Measurements from ENCODE around the gene AKIRIN2. TPM values are rescaled to one million over a fixed set of nuclear protein-coding genes. Genes with fewer than 3 reads are reported as not detected.

The AKIRIN2 gene
- 10 to 100 TPM; 60.8 to 66.5 (median 66.4) TPM for polyA plus RNA-seq (ENCODE audit: insufficient read length in 3 of 3)
- long read RNA-seq, donor 1, transcript AKIRIN2-201 (5 exons, 1,662 nt) = major isoform, 16 of 16 reads
- long read RNA-seq, donor 1, partial matches to known transcripts = 0 of 16 reads
- long read RNA-seq, donor 1, other reads (novel, unspliced or antisense) = 0 of 16 reads
- long read RNA-seq, donor 2, transcript AKIRIN2-201 (5 exons, 1,662 nt) = major isoform, 21 of 21 reads
- long read RNA-seq, donor 2, partial matches to known transcripts = 0 of 21 reads
- long read RNA-seq, donor 2, other reads (novel, unspliced or antisense) = 0 of 21 reads
- long read RNA-seq, donor 3, transcript AKIRIN2-201 (5 exons, 1,662 nt) = major isoform, 14 of 14 reads
- long read RNA-seq, donor 3, partial matches to known transcripts = 0 of 14 reads
- long read RNA-seq, donor 3, other reads (novel, unspliced or antisense) = 0 of 14 reads
- long read RNA-seq, donor 4, transcript AKIRIN2-201 (5 exons, 1,662 nt) = major isoform, 22 of 22 reads
- long read RNA-seq, donor 4, partial matches to known transcripts = 0 of 22 reads
- long read RNA-seq, donor 4, other reads (novel, unspliced or antisense) = 0 of 22 reads
- long read RNA-seq, donor 5, transcript AKIRIN2-201 (5 exons, 1,662 nt) = major isoform, 16 of 23 reads
- long read RNA-seq, donor 5, partial matches to known transcripts = 7 of 23 reads
- long read RNA-seq, donor 5, other reads (novel, unspliced or antisense) = 0 of 23 reads
- long read RNA-seq, donor 6, transcript AKIRIN2-201 (5 exons, 1,662 nt) = major isoform, 20 of 20 reads
- long read RNA-seq, donor 6, partial matches to known transcripts = 0 of 20 reads
- long read RNA-seq, donor 6, other reads (novel, unspliced or antisense) = 0 of 20 reads
- long read RNA-seq, donor 7, transcript AKIRIN2-201 (5 exons, 1,662 nt) = major isoform, 35 of 40 reads
- long read RNA-seq, donor 7, partial matches to known transcripts = 5 of 40 reads
- long read RNA-seq, donor 7, other reads (novel, unspliced or antisense) = 0 of 40 reads
- long read RNA-seq, donor 8, transcript AKIRIN2-201 (5 exons, 1,662 nt) = major isoform, 9 of 9 reads
- long read RNA-seq, donor 8, partial matches to known transcripts = 0 of 9 reads
- long read RNA-seq, donor 8, other reads (novel, unspliced or antisense) = 0 of 9 reads
- long read RNA-seq, donor 9, transcript AKIRIN2-201 (5 exons, 1,662 nt) = major isoform, 22 of 22 reads
- long read RNA-seq, donor 9, partial matches to known transcripts = 0 of 22 reads
- long read RNA-seq, donor 9, other reads (novel, unspliced or antisense) = 0 of 22 reads
- long read RNA-seq, donor 10, transcript AKIRIN2-201 (5 exons, 1,662 nt) = major isoform, 14 of 14 reads
- long read RNA-seq, donor 10, partial matches to known transcripts = 0 of 14 reads
- long read RNA-seq, donor 10, other reads (novel, unspliced or antisense) = 0 of 14 reads
- long read RNA-seq, donor 11, transcript AKIRIN2-201 (5 exons, 1,662 nt) = major isoform, 19 of 19 reads
- long read RNA-seq, donor 11, partial matches to known transcripts = 0 of 19 reads
- long read RNA-seq, donor 11, other reads (novel, unspliced or antisense) = 0 of 19 reads
- long read RNA-seq, donor 12, transcript AKIRIN2-201 (5 exons, 1,662 nt) = major isoform, 16 of 16 reads
- long read RNA-seq, donor 12, partial matches to known transcripts = 0 of 16 reads
- long read RNA-seq, donor 12, other reads (novel, unspliced or antisense) = 0 of 16 reads
- long read RNA-seq, donor 13, transcript AKIRIN2-201 (5 exons, 1,662 nt) = major isoform, 6 of 6 reads
- long read RNA-seq, donor 13, partial matches to known transcripts = 0 of 6 reads
- long read RNA-seq, donor 13, other reads (novel, unspliced or antisense) = 0 of 6 reads
- long read RNA-seq, donor 14, transcript AKIRIN2-201 (5 exons, 1,662 nt) = major isoform, 33 of 33 reads
- long read RNA-seq, donor 14, partial matches to known transcripts = 0 of 33 reads
- long read RNA-seq, donor 14, other reads (novel, unspliced or antisense) = 0 of 33 reads
- long read RNA-seq, donor 15, transcript AKIRIN2-201 (5 exons, 1,662 nt) = major isoform, 18 of 18 reads
- long read RNA-seq, donor 15, partial matches to known transcripts = 0 of 18 reads
- long read RNA-seq, donor 15, other reads (novel, unspliced or antisense) = 0 of 18 reads
- long read RNA-seq, donor 16, transcript AKIRIN2-201 (5 exons, 1,662 nt) = major isoform, 24 of 24 reads
- long read RNA-seq, donor 16, partial matches to known transcripts = 0 of 24 reads
- long read RNA-seq, donor 16, other reads (novel, unspliced or antisense) = 0 of 24 reads

DNA sequence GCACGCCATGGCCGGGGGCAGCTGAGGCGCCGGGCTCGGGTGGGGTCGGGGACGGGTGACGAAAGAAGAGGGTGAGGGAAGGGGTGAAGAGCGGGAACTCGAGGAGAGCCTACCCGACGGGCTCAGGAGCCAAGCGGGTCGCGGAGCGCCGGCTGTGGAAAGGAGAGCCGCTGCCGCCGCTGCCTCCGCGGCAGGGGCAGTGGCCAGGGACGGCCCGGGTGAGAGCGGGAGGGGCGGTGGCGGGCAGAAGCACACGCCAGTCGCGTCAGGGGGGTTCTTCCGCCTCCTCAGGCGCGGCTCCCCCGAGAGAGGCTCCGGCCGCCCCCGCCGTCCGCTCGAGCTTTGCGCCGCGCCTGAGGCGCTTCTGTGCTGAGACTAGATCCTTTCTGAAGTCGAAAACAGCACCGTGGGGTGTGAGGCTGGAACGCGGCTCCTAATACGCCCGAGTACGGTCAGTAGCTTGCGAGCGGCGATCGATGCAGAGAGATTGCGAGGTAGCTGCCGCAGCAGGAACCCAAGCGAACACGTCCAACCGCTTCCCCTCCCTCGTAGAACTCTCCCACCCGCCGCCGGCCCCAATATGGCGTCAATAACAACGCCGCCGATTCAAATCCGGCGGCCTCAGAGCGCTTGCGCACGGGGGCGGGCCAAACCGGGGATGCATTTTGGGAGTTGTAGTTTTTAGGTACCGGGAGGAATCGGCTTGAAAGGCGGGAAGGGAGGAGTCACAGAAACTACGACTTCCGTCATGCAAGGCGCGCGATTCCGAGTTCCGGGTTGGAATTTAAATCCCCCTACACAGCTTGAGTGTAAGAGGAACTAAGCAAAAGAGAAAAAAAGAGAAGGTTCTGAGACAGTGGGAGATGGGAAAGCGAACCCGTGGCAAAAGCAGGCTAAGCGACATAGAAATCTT, at the start of gene AKIRIN2:
AKIRIN2 (minus strand) TSS at position 558 of the 913 bp plus-strand sequence; CDS start at position 9, 549 bp downstream.
- peak; percentile 99 for DNase-seq

GRCh38 chr6:87747646-87748045, 45.6 kb upstream of the AKIRIN2 start:
- DNase-seq = no peak

DNA sequence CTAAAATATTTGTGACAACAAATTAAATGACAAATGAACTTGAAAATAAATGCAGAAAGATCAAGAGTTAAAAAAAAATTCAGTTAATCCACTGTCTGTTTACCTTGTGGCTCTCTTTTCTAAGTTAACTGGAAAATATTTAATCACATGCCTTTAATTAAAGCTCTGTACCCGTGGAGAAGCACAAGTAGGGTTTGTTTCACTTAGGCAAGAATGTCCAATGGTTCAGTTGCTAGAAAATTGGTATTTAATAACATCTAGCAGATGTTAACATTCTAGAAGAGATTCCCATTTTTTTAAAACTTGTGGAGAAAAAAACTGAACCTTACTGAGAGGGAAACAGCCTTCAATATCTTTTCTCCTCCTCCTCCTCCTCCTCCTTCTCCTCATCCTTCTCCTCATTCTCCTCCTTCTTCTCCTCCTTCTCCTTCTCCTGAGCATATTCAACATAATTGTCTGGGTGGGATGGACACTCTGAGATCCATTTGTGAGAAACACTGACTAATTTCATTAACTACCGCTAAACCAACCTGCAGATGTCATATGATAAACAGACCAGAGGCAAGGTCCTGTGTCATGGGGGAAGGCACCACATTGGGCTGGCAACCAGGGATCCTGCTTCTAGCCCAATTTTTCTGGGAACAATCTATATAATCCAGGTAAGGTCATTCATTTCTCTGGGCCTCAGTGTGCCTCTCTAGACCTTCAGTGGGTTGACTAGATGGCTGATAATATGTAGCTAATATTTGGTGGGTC, 44.1 kb upstream of the AKIRIN2 start:
- no peak for DNase-seq

DNA sequence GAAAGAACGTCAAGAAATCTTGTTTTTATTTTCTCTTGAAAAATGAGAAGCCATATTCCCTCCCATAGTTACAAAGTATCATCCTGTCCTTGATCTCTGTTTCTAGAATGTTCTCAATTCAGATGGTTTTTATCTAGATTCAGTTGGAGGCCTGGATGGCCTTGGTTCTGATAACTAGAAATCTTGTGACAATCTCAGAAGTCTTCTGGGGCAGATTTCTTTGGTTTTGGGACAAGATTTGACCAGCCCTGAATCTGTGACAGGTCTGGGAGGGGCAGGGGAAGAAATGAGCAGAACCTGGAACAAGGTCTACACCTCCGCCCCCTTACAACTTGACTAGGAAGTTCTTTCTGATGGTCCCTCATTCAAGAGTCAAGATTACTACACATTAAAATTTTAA, 41.4 kb upstream of the AKIRIN2 start:
- DNase-seq = no peak

GRCh38 chr6:87742106-87742505, 40.1 kb upstream of the AKIRIN2 start:
- DNase-seq = no peak

DNA sequence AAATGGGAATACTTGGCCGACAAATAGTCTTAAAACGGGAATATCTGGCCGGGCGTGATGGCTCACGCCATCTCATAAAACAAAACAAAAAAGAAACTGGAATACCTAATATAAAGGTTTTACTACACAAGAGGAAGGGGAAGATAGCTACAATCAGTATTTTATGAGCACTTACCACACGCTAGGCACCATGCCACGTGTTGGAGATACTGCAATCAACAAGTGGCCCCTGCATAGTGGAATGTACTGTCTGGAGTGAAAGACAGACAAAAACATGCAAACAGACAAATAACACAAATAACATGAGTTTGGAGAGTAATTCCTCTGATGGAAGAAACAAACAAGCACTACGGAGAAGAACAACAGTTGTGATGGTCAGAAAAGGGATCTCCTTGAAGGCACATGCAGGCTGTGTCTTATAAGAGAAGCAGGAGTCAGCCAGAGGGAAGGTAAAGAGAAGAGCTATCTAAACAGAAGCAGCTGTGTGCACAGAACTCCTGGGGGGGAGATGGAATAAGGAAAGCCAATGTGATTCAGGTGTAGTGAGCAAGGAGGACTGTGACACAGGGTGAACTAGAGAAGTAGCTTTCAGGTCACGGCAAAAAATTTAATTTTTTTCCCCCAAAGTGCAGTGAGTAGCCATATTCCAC, 39.1 kb upstream of the AKIRIN2 start:
- DNase-seq = no peak

GRCh38 chr6:87738744-87739143, 36.7 kb upstream of the AKIRIN2 start:
- DNase-seq = no peak

DNA sequence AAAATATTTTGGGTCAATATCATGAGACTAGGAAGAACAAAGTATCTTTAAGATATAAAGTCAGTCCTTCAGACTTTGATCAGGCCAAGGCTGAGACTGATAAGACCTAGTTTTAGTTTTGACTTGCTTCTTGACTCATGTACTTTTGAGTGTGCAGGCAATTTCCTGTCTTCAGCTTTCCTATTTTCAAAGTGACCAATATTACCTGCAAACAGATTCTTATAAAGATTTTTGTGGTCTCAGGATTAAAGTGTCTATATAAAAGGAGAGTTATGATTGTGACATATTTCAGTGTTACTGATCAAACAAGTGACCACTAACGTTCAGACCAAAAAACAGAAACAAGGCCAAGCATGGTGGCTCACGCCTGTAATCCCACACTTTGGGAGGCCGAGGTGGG, 36.0 kb upstream of the AKIRIN2 start:
- DNase-seq = no peak

GRCh38 chr6:87736809-87737540, 34.9 kb upstream of the AKIRIN2 start:
- DNase-seq = no peak

- peak; percentile 21 for DNase-seq
These were observed 30.0 kb upstream of the AKIRIN2 start for GRCh38 chr6:87731818-87732661.

DNA sequence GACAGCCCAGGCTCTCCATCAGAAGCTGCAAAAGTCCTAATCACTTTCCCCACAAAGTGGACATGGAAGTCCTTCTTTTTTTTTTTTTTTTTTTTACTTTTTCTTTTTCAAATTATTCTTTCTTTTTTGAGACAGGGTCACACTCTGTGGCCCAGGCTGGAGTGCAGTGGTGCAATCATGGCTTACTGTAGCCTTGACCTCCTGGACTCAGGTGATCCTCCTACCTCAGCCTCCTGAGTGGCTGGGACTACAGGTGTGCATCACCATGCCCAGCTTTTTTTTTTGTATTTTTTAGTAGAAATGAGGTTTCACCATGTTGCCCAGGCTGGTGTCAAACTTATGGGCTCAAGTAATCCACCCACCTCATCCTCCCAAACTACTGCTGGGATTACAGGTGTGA, 29.0 kb upstream of the AKIRIN2 start:
- no peak for DNase-seq

- DNase-seq = no peak
These were observed 28.1 kb upstream of the AKIRIN2 start for GRCh38 chr6:87729965-87730719.

DNA sequence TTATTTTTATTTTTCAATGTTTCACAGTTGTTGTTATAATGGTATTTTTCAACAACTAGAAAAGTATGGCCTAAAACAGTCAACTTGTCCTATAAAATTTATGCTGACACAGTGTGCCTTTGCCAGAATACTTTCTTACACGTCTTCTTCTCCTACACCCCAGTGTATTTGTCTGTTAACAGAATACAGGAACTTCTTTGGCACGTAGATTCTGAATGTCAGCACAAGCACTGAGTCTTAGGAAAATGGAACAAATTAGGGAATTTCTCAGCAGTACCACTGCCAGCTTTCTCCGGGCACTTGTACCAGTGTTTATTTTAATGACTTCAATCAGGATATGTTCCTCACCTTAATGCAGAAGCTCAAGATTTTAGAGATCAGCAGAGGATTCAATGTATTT, 26.7 kb upstream of the AKIRIN2 start:
- DNase-seq = no peak

DNA sequence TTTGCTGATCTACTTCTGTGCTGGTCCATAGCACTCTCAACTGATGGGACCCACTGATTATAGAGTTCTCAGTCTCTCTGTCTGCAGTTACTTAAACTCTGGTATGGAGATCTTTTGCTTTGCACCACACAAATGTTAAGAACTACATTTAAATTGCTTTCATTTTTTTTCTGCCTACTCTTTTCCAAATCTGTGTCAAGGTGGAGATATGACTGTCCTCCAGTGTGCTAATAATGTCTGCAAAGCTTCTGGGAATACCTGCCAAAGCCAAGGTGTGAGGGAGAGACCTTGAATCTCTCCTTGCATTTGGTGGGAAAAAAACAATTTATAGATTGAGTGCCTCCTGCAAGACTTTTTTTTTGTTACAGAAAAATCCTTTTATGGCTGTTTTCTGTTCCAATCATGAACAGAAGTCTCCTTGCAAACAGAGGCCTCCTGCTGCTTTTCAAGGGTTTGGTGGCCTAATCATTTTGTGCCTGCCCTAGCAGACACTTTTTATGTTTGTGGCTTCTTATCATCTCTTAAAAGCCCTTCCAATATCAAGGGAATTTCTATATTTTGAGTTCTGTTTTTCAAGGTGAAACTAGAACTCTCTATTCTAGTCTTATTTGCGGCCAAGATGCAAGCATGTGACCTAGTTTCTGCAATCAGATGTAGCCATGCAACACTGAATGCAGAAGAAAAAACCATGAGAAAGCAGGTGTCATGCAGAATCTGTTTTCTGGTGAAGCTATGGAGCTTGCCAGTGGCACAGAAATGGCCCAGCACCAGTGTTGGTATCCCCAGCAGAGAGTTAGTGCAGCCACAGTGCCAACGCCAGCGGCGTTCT, 23.2 kb upstream of the AKIRIN2 start:
- no peak for DNase-seq
